Measurements from ENCODE around the gene MED9.
"Not testable (repeated sequence)": the region's sequence is repeated elsewhere in the genome, so short reads cannot be mapped to it uniquely, and the experiment has no call there.

DNA sequence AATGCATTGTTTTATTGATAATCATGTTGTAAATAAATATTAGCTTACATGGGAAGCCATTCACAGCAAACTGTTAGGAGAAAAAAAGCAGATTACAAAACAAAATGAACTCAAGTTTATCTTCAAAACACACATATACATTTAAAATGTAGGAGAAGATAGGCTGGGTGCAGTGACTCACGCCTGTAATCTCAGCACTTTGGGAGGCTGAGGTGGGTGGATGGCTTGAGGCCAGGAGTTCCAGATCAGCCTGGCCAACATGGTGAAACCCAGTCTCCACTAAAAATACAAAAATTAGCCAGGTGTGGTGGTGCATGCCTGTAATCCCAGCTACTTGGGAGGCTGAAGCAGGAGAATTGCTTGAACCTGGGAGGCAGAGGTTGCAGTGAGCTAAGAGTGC is 10.9 kb upstream of the MED9 start:
- not testable (repeated sequence) for TF ChIP-seq POLR2AphosphoS5 (IDR thresholded peaks at IDR 0.05); CTCF (IDR thresholded peaks at IDR 0.05); POLR2A (IDR thresholded peaks at IDR 0.05; ENCODE audit: low read depth); EP300 (IDR thresholded peaks at IDR 0.05)

All from esophagus muscularis mucosa (tissue), 4 donors.